KMS-11 (cell line): ENCODE results near the gene ICAM4.
A peak's percentile ranks its signal among the peaks of the same experiment; 100 is the strongest.

Source experiments
- H2AFZ ChIP-seq: fragments of 200-600 bp; sonication (generic); 2 replicates; pipeline ENCODE4 v1.6.1; 2016; ENCODE audit warnings: antibody characterized with exemption, mixed run types, low read depth
- H3K27ac ChIP-seq: fragments of 200-600 bp; sonication (generic); 2 replicates; pipeline ENCODE4 v1.6.1; 2016; ENCODE audit warnings: mild to moderate bottlenecking, mixed run types
- H3K27me3 ChIP-seq: fragments of 200-600 bp; sonication (generic); 2 replicates; pipeline ENCODE4 v1.6.1; 2017; ENCODE audit warnings: mild to moderate bottlenecking, low read depth, mixed run types, moderate library complexity; ENCODE audit not compliant: insufficient read depth
- H3K36me3 ChIP-seq: fragments of 200-600 bp; sonication (generic); 2 replicates; pipeline ENCODE4 v1.6.1; 2017; ENCODE audit warnings: mild to moderate bottlenecking, mixed run types; ENCODE audit not compliant: insufficient read depth
- H3K4me1 ChIP-seq: fragments of 200-600 bp; sonication (generic); 2 replicates; pipeline ENCODE4 v1.6.1; 2016; ENCODE audit warnings: mild to moderate bottlenecking, low read depth, mixed run types; ENCODE audit not compliant: poor library complexity, severe bottlenecking
- H3K4me2 ChIP-seq: fragments of 200-600 bp; sonication (generic); 2 replicates; pipeline ENCODE4 v1.7.0; 2016; ENCODE audit warnings: mild to moderate bottlenecking, mixed run types
- H3K4me3 ChIP-seq: fragments of 200-600 bp; sonication (generic); IDR thresholded peaks from 2 replicates; pipeline ENCODE4 v1.6.1; 2017; ENCODE audit warnings: low read depth, low read length, mixed read lengths; ENCODE audit not compliant: insufficient read depth
- H3K79me2 ChIP-seq: fragments of 200-600 bp; sonication (generic); 2 replicates; pipeline ENCODE4 v1.6.1; 2016; ENCODE audit warnings: low read depth, mixed run types; ENCODE audit not compliant: insufficient read depth
- H3K9ac ChIP-seq: fragments of 200-600 bp; sonication (generic); 2 replicates; pipeline ENCODE4 v1.6.1; 2016; ENCODE audit warnings: mild to moderate bottlenecking, mixed run types
- H4K20me1 ChIP-seq: fragments of 200-600 bp; sonication (generic); 2 replicates; pipeline ENCODE4 v1.6.1; 2016; ENCODE audit warnings: mild to moderate bottlenecking, mixed run types; ENCODE audit not compliant: insufficient read depth
- CTCF ChIP-seq: fragments of 200-600 bp; sonication (generic); conservative IDR thresholded peaks from 2 replicates; pipeline ENCODE4 v1.6.1; 2017; ENCODE audit warnings: low read depth, mild to moderate bottlenecking, antibody characterized with exemption, low read length, moderate library complexity, mixed read lengths

Gene ICAM4

DNA sequence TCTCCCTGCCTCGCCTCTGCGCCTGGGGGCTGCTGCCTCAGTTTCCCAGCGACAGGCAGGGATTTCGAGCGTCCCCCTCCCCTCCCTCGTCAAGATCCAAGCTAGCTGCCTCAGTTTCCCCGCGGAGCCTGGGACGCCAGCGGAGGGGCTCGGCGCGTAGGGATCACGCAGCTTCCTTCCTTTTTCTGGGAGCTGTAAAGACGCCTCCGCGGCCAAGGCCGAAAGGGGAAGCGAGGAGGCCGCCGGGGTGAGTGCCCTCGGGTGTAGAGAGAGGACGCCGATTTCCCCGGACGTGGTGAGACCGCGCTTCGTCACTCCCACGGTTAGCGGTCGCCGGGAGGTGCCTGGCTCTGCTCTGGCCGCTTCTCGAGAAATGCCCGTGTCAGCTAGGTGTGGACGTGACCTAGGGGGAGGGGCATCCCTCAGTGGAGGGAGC is 16.6 kb upstream of the ICAM4 start:
- Histone ChIP-seq H3K4me1 (peaks cover 25% of the 10 kb centered on the region), H3K4me3 (no peak overlapping the region)
- TF ChIP-seq CTCF = no peak

DNA sequence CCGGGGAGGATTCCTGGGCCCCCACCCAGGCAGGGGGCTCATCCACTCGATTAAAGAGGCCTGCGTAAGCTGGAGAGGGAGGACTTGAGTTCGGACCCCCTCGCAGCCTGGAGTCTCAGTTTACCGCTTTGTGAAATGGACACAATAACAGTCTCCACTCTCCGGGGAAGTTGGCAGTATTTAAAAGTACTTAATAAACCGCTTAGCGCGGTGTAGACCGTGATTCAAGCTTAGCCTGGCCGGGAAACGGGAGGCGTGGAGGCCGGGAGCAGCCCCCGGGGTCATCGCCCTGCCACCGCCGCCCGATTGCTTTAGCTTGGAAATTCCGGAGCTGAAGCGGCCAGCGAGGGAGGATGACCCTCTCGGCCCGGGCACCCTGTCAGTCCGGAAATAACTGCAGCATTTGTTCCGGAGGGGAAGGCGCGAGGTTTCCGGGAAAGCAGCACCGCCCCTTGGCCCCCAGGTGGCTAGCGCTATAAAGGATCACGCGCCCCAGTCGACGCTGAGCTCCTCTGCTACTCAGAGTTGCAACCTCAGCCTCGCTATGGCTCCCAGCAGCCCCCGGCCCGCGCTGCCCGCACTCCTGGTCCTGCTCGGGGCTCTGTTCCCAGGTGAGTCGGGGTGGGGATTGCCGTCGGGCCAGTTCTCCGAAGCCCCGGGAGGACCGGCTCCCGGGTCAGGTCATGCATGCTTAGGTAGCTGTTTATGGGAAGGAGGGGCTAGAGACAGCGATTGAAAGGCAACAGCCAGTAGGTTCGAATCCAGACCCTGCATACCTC is 15.9 kb upstream of the ICAM4 start, which contains the start of gene ICAM1:
ICAM1 (plus strand) TSS at position 505 of the 779 bp plus-strand sequence; CDS start at position 545, 40 bp downstream.
- no peaks in the 10 kb centered on the region; the same call in 1 of the 2 replicates for H3K79me2 ChIP-seq
- H4K20me1 ChIP-seq = no peaks in the 10 kb centered on the region
- H3K4me3 ChIP-seq = no peak within 1 kb of the TSS
- H3K4me1 ChIP-seq = peaks cover 25% of the 10 kb centered on the region
- peak within 1 kb of the TSS; percentile 64 for H3K9ac ChIP-seq
- H3K36me3 ChIP-seq = no peaks in the 10 kb centered on the region
- H3K4me2 ChIP-seq = peak within 1 kb of the TSS; percentile 67
- TF ChIP-seq CTCF = peak; percentile 13; the same call in 1 of the 2 replicates
- H3K27me3 ChIP-seq = no peaks in the 10 kb centered on the region
- peak within 1 kb of the TSS; percentile 78 for H2AFZ ChIP-seq
- H3K27ac ChIP-seq = peak within 1 kb of the TSS; percentile 58

More for the DNA sequence above, 16.6 kb upstream of the ICAM4 start:
- Histone ChIP-seq H3K27me3 (no peaks in the 10 kb centered on the region), H3K27ac (peak overlapping the region; percentile 58), H3K9ac (peak overlapping the region; percentile 64; the same call in 1 of the 2 replicates), H3K36me3 (no peaks in the 10 kb centered on the region), H3K79me2 (no peaks in the 10 kb centered on the region; the same call in 1 of the 2 replicates), H4K20me1 (no peaks in the 10 kb centered on the region), H2AFZ (peak overlapping the region; percentile 78), H3K4me2 (peak overlapping the region; percentile 67)

- H4K20me1 ChIP-seq = no peaks in the 10 kb centered on the region
- no peaks in the 10 kb centered on the region for H3K36me3 ChIP-seq
- H3K4me1 ChIP-seq = peaks cover 25% of the 10 kb centered on the region
- H3K4me2 ChIP-seq = peak overlapping the region; percentile 67; the same call in 1 of the 2 replicates
- H3K79me2 ChIP-seq = no peaks in the 10 kb centered on the region; the same call in 1 of the 2 replicates
- H3K9ac ChIP-seq = peak overlapping the region; percentile 64; the same call in 1 of the 2 replicates
- H3K27me3 ChIP-seq = no peaks in the 10 kb centered on the region
- H3K27ac ChIP-seq = peak overlapping the region; percentile 58
- no peak for TF ChIP-seq CTCF
- H3K4me3 ChIP-seq = no peak overlapping the region
- peak overlapping the region; percentile 78; the same call in 1 of the 2 replicates for H2AFZ ChIP-seq
Observed at GRCh38 chr19:10271543-10272086, 15.1 kb upstream of the ICAM4 start.

DNA sequence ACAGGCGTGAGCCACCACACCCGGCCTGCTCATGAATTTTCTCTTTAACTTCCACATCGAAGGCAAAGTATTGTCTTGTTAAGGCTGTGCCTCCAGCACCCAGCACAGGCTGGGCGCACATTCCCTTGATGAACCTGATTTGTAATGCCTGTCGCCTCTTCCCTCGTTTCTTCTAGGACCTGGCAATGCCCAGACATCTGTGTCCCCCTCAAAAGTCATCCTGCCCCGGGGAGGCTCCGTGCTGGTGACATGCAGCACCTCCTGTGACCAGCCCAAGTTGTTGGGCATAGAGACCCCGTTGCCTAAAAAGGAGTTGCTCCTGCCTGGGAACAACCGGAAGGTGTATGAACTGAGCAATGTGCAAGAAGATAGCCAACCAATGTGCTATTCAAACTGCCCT is 12.2 kb upstream of the ICAM4 start:
- H3K27ac ChIP-seq = no peak overlapping the region
- TF ChIP-seq CTCF = no peak
- no peak overlapping the region for H3K4me2 ChIP-seq
- H3K4me1 ChIP-seq = peaks cover 23% of the 10 kb centered on the region
- H3K36me3 ChIP-seq = no peaks in the 10 kb centered on the region
- no peaks in the 10 kb centered on the region for H4K20me1 ChIP-seq
- H3K9ac ChIP-seq = no peak overlapping the region
- no peaks in the 10 kb centered on the region; the same call in 1 of the 2 replicates for H3K79me2 ChIP-seq
- H3K27me3 ChIP-seq = no peaks in the 10 kb centered on the region
- H3K4me3 ChIP-seq = no peak overlapping the region
- no peak overlapping the region for H2AFZ ChIP-seq
